OCI-LY3 (cell line): Measurements from ENCODE around the gene KRTAP4-12.

ENCODE experiments used
- CTCF ChIP-seq: fragments of 200-600, 300-600 bp; sonication (generic); IDR thresholded peaks from 2 replicates; pipeline ENCODE4 v1.5.1; 2014; ENCODE audit warnings: antibody characterized with exemption, low read length, low read depth
- EZH2phosphoT487 ChIP-seq: fragments of 200-600 bp; shearing (Covaris generic); IDR thresholded peaks from 2 replicates; pipeline ENCODE4 v1.6.1; 2018; ENCODE audit warnings: antibody characterized with exemption, mixed run types, low read depth

DNA sequence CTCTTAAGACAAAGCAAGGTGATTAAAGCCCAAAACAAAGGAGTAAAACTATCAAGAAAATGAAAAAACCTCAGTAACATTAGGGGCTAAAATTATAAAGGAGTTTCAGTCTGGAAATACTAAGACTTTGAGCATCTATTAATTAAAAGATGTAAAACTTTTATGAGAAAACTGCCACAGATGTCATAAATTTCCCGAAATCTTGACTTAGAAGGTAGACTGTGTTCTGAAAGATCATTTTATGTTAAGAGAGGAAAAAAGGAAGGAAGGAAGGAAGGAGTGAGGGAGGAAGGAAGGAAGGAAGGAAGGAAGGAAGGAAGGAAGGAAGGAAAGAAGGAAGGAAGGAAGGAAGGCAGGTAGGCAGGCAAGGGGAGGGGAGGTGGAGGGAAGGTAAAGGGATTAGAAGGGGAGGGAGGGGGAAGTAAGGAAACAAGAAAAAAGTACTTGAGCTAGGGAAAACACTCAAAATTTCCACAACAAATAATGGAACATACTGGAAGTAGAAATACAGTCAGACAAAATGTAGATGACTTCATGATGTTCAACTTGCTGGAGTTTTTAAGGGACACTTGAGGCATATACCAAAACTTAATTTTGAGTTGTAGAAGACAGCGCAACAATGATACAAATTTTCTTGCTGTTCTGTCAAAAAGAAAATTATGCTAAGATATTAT lies 23.7 kb upstream of the KRTAP4-12 start:
- TF ChIP-seq CTCF (no peak), EZH2phosphoT487 (no peak)
